PC-9 (cell line): ENCODE measurements around the gene VASP.

ENCODE experiments used
- CTCF ChIP-seq: fragments of 200-600 bp; sonication (generic); conservative IDR thresholded peaks from 2 replicates; pipeline ENCODE4 v1.6.1; 2017; ENCODE audit warnings: mixed run types, antibody characterized with exemption, mild to moderate bottlenecking, moderate library complexity
- EZH2 ChIP-seq: fragments of 200-600 bp; sonication (generic); IDR thresholded peaks from 2 replicates; pipeline ENCODE4 v1.8.0; 2017; ENCODE audit warnings: antibody characterized with exemption, low read depth

DNA sequence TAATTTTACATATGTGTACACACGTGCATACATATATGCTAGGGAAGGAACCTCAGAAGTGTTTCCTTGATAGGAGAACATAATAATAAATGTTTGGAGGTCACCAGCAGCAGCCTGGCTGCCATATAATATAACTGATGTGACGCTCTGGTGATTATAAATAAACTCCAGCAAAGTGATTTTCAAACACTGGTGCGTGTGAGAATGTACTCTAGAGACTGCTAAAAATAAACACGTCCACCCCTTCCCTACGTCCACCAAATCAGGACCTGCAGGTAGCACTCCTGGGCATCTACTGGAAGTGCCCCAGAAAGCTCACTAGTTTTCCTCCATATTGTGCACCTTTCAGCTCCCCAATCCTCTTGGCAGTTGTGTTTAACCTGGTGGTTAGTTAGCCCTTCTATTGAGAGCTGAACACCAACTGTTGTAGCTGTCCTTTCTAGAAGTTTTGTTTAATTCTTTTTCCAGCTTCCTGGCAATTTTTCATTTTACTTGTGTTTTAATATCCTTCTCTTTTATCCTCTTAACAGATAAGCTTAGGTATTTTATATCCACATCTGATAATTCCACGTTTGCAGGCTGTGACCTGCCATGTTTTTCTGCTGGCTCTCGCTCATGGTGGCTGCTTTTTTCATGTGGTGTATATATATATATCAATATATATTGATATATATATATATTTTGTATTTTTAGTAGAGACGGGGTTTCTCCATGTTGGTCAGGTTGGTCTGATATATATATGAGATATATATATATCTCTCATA lies 64.4 kb downstream of the VASP start:
- TF ChIP-seq CTCF: no peak
- no peak for TF ChIP-seq EZH2
